ENCODE data around the gene TMEM132A. TPM values are rescaled to one million over a fixed set of nuclear protein-coding genes. Genes with fewer than 3 reads are reported as not detected.

Gene TMEM132A
- total and polyA plus RNA-seq, 4 donors, result 0.60 to 1.6 (median 1.1) TPM

DNA sequence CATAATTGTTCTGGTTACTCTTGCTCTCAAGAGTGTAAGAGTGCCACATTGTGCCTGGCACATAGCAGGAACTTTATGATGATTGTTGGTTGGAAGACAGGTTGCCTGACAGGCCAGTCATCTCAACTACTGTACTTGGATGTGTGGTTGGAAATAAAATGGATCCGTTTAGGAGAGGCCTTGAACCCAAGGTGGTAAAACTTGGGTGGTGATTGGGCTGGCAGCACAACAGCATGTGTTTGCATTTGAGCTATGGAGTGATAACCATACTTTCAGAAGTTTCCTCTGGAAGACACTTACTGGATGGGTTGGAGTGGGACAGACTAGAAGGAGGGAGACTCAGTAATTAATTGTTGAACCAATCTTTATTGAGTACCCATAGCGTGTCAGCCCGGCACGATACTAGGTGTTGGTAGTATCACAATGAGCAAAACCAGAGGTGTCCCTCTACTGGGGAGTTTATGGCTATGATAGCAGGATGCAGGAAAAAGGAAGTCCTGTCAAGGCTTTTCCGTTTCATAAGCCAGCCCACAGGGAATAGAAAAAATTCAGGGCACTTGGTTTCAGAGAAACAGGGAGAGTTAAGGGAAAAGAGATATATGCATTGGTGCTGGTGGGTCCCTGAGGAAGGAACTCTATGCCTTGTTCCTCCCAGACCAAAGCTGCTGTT lies 13.4 kb upstream of the TMEM132A start:
- H3K9me3 ChIP-seq (ENCODE audit: control insufficient read depth in 4 of 4, low read length in 3 of 4), result no peaks in the 10 kb centered on the region
- no peak overlapping the region for H3K27ac ChIP-seq (ENCODE audit: low read depth in 1 of 2, low read length in 2 of 2)
- H3K27me3 ChIP-seq (ENCODE audit: control insufficient read depth in 4 of 4, insufficient read depth in 4 of 4, low read length in 3 of 4), result no peaks in the 10 kb centered on the region
- no peak for TF ChIP-seq TAF1 (conservative IDR thresholded peaks at IDR 0.05)
- no peak for TF ChIP-seq GABPA (IDR thresholded peaks at IDR 0.05 in 1 of 2, conservative IDR thresholded peaks at IDR 0.05 in 1 of 2)
- DNase-seq (ENCODE audit: low spot score), result no peak
- H3K36me3 ChIP-seq (ENCODE audit: control insufficient read depth in 4 of 4, insufficient read depth in 3 of 4, low read depth in 1 of 4, low read length in 3 of 4), result no peaks in the 10 kb centered on the region
- no peak overlapping the region for H3K4me3 ChIP-seq (ENCODE audit: low read depth in 1 of 3, low read length in 3 of 3)
- H3K4me1 ChIP-seq (ENCODE audit: control insufficient read depth in 4 of 4, insufficient read depth in 4 of 4, low read length in 3 of 4), result peaks cover 8 to 33% (median 16%) of the 10 kb centered on the region in 4 donors
- 61% methylated on average over 5 of the region's 5 CpGs for WGBS
- no peak overlapping the region for H3K9ac ChIP-seq (ENCODE audit: low read depth in 1 of 2, low read length in 2 of 2)

DNA sequence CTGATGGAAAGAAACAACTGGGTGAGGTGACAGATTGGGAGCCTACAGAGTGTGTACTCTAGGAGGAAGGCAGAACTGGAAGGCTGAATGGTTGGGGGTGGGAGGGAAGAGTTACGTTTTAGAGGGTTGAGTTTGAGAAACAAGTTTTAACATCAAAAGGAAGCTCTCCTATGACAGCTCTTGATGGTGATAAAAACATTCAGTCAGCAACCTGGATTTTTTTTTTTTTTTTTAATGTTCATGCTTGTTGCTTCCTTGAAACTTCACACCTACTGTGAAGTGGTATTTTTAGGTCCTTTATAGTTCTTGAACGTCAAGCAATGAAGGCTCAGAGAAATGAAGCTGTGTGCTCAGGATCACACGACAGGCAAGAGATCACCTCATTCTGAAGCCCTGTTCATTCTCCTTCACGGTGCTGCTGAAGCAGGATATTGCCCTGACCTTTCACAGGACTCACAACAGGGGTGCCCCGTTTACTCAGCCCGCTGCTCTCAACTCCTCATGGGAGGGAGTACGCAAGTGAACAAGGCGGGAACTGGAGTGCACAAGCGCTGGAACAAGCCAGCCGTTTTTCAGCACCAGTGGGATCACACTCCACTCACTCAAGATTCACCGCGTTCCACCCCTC lies 11.9 kb upstream of the TMEM132A start:
- Histone ChIP-seq H3K27me3 (ENCODE audit: control insufficient read depth in 4 of 4, insufficient read depth in 4 of 4, low read length in 3 of 4) (no peaks in the 10 kb centered on the region), H3K4me3 (ENCODE audit: low read depth in 1 of 3, low read length in 3 of 3) (no peak overlapping the region), H3K9ac (ENCODE audit: low read depth in 1 of 2, low read length in 2 of 2) (no peak overlapping the region), H3K27ac (ENCODE audit: low read depth in 1 of 2, low read length in 2 of 2) (no peak overlapping the region), H3K9me3 (ENCODE audit: control insufficient read depth in 4 of 4, low read length in 3 of 4) (no peaks in the 10 kb centered on the region), H3K36me3 (ENCODE audit: control insufficient read depth in 4 of 4, insufficient read depth in 3 of 4, low read depth in 1 of 4, low read length in 3 of 4) (no peaks in the 10 kb centered on the region), H3K4me1 (ENCODE audit: control insufficient read depth in 4 of 4, insufficient read depth in 4 of 4, low read length in 3 of 4) (peaks cover 6 to 24% (median 14%) of the 10 kb centered on the region in 4 donors)
- 70% methylated on average over 12 of the region's 12 CpGs for WGBS
- no peak for TF ChIP-seq HNF4A (conservative IDR thresholded peaks at IDR 0.05)
- no peak for TF ChIP-seq FOXA2 (IDR thresholded peaks at IDR 0.05)
- TF ChIP-seq JUND (IDR thresholded peaks at IDR 0.05), result no peak
- TF ChIP-seq GABPA (IDR thresholded peaks at IDR 0.05 in 1 of 2, conservative IDR thresholded peaks at IDR 0.05 in 1 of 2), result no peak
- TF ChIP-seq, protein P1, sequence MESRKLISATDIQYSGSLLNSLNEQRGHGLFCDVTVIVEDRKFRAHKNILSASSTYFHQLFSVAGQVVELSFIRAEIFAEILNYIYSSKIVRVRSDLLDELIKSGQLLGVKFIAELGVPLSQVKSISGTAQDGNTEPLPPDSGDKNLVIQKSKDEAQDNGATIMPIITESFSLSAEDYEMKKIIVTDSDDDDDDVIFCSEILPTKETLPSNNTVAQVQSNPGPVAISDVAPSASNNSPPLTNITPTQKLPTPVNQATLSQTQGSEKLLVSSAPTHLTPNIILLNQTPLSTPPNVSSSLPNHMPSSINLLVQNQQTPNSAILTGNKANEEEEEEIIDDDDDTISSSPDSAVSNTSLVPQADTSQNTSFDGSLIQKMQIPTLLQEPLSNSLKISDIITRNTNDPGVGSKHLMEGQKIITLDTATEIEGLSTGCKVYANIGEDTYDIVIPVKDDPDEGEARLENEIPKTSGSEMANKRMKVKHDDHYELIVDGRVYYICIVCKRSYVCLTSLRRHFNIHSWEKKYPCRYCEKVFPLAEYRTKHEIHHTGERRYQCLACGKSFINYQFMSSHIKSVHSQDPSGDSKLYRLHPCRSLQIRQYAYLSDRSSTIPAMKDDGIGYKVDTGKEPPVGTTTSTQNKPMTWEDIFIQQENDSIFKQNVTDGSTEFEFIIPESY (IDR thresholded peaks at IDR 0.05), result no peak
- no peak for TF ChIP-seq HNF4G (IDR thresholded peaks at IDR 0.05)
- DNase-seq (ENCODE audit: low spot score), result no peak

DNA sequence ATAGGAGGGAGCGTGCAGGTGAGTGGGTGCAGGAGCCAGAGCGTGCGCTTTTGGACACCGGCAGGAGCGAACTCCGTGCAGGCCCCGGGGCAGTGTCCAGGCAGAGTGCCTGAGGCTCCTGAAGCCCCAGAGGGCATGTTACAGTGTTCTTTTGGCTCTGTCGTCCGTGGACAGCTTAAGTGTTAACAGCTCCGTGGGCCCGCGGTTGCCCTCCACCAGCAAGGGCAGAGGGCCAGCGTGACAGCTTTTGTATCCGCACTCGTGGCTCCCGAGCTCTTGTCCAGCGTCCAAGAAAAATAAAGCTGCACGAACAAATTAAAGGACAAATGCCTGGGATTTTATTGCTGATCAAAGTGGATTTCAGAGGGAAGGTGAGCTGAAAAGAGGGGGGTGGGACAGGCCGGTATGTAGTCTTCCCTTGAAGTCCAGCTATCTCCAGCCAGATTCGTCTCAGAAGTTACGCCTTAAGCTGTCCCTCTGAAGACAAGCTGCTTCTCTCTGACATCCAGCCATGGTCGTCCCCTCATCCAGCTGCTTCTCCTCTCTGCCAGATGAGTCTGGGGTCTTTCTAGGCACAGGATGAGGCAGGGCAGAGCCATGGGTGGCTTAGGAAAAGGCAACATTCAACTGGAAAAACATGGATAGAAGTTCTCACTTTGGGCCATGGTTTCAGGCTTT lies 11.3 kb upstream of the TMEM132A start:
- Histone ChIP-seq H3K4me1 (ENCODE audit: control insufficient read depth in 4 of 4, insufficient read depth in 4 of 4, low read length in 3 of 4) (peaks cover 6 to 23% (median 14%) of the 10 kb centered on the region in 4 donors), H3K9ac (ENCODE audit: low read depth in 1 of 2, low read length in 2 of 2) (peak overlapping the region in 1 of 2 donors; percentile 95), H3K9me3 (ENCODE audit: control insufficient read depth in 4 of 4, low read length in 3 of 4) (no peaks in the 10 kb centered on the region), H3K27me3 (ENCODE audit: control insufficient read depth in 4 of 4, insufficient read depth in 4 of 4, low read length in 3 of 4) (no peaks in the 10 kb centered on the region), H3K27ac (ENCODE audit: low read depth in 1 of 2, low read length in 2 of 2) (no peak overlapping the region), H3K4me3 (ENCODE audit: low read depth in 1 of 3, low read length in 3 of 3) (peak overlapping the region in 1 of 3 donors; percentile 77), H3K36me3 (ENCODE audit: control insufficient read depth in 4 of 4, insufficient read depth in 3 of 4, low read depth in 1 of 4, low read length in 3 of 4) (no peaks in the 10 kb centered on the region)
- no peak for DNase-seq (ENCODE audit: low spot score)
- no peak for TF ChIP-seq SP1 (IDR thresholded peaks at IDR 0.05)
- TF ChIP-seq, protein P2, sequence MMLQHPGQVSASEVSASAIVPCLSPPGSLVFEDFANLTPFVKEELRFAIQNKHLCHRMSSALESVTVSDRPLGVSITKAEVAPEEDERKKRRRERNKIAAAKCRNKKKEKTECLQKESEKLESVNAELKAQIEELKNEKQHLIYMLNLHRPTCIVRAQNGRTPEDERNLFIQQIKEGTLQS (IDR thresholded peaks at IDR 0.05), result no peak
- TF ChIP-seq, protein P3, sequence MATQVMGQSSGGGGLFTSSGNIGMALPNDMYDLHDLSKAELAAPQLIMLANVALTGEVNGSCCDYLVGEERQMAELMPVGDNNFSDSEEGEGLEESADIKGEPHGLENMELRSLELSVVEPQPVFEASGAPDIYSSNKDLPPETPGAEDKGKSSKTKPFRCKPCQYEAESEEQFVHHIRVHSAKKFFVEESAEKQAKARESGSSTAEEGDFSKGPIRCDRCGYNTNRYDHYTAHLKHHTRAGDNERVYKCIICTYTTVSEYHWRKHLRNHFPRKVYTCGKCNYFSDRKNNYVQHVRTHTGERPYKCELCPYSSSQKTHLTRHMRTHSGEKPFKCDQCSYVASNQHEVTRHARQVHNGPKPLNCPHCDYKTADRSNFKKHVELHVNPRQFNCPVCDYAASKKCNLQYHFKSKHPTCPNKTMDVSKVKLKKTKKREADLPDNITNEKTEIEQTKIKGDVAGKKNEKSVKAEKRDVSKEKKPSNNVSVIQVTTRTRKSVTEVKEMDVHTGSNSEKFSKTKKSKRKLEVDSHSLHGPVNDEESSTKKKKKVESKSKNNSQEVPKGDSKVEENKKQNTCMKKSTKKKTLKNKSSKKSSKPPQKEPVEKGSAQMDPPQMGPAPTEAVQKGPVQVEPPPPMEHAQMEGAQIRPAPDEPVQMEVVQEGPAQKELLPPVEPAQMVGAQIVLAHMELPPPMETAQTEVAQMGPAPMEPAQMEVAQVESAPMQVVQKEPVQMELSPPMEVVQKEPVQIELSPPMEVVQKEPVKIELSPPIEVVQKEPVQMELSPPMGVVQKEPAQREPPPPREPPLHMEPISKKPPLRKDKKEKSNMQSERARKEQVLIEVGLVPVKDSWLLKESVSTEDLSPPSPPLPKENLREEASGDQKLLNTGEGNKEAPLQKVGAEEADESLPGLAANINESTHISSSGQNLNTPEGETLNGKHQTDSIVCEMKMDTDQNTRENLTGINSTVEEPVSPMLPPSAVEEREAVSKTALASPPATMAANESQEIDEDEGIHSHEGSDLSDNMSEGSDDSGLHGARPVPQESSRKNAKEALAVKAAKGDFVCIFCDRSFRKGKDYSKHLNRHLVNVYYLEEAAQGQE (IDR thresholded peaks at IDR 0.05), result no peak
- no peak for TF ChIP-seq RAD21 (IDR thresholded peaks at IDR 0.05)
- TF ChIP-seq HNF4A (conservative IDR thresholded peaks at IDR 0.05), result no peak
- TF ChIP-seq, protein P4, sequence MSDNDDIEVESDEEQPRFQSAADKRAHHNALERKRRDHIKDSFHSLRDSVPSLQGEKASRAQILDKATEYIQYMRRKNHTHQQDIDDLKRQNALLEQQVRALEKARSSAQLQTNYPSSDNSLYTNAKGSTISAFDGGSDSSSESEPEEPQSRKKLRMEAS (IDR thresholded peaks at IDR 0.05), result no peak
- TF ChIP-seq JUND (IDR thresholded peaks at IDR 0.05), result no peak
- no peak for TF ChIP-seq HNF4G (IDR thresholded peaks at IDR 0.05)
- no peak for TF ChIP-seq EGR1 (IDR thresholded peaks at IDR 0.05; ENCODE audit: low read depth in 2 of 2)
- TF ChIP-seq TAF1 (conservative IDR thresholded peaks at IDR 0.05), result no peak
- 67% methylated on average over 22 of the region's 22 CpGs for WGBS
